ENCODE measurements around the gene PDXDC1. TPM values are rescaled to one million over a fixed set of nuclear protein-coding genes. Genes with fewer than 3 reads are reported as not detected.
A peak's percentile ranks its signal among the peaks of the same experiment; 100 is the strongest.
"Not testable (repeated sequence)": the region's sequence is repeated elsewhere in the genome, so short reads cannot be mapped to it uniquely, and the experiment has no call there.

PDXDC1 gene
- total RNA-seq, 4 donors from 2014 or later = 70.0 to 92.2 (median 87.6) TPM

GRCh38 chr16:15082788-15083187 is 108.0 kb downstream of the PDXDC1 start:
- not testable (repeated sequence) for H3K4me1 ChIP-seq, ATAC-seq, H3K9me3 ChIP-seq, H3K27ac ChIP-seq, H3K4me3 ChIP-seq, H3K27me3 ChIP-seq
- H3K36me3 ChIP-seq = peaks cover 0 to 77% of the 10 kb centered on the region in 2 donors
- 74 to 85% methylated on average over 3 of the region's 3 CpGs for WGBS, 2 donors (ENCODE audit: low coverage in 1 of 2)

- H3K27me3 ChIP-seq, H3K9me3 ChIP-seq, ATAC-seq, H3K27ac ChIP-seq, H3K4me3 ChIP-seq: not testable (repeated sequence)
- peaks cover 0 to 45% of the 10 kb centered on the region in 2 donors for H3K36me3 ChIP-seq
- WGBS, 2 donors (ENCODE audit: low coverage in 1 of 2) = 73 to 89% methylated on average over 1 of the region's 1 CpG
- H3K4me1 ChIP-seq = peaks cover 0 to 33% (median 9%) of the 10 kb centered on the region in 3 donors
Measured at GRCh38 chr16:15090663-15091269, 115.9 kb downstream of the PDXDC1 start.

GRCh38 chr16:15093571-15093954 is 118.7 kb downstream of the PDXDC1 start:
- H3K4me3 ChIP-seq = peak overlapping the region; percentile 44 to 59
- peaks cover 0 to 33% of the 10 kb centered on the region in 2 donors for H3K36me3 ChIP-seq
- H3K4me1 ChIP-seq = peaks cover 0 to 25% (median 9%) of the 10 kb centered on the region in 3 donors
- H3K27ac ChIP-seq = peak overlapping the region in 3 of 4 donors; percentile 85 to 95 (median 87)
- not testable (repeated sequence) for H3K27me3 ChIP-seq, H3K9me3 ChIP-seq, ATAC-seq
- WGBS, 2 donors (ENCODE audit: low coverage in 1 of 2) = 9 to 17% methylated on average over 1 to 5 of the region's 14 CpGs

- WGBS, 2 donors (ENCODE audit: low coverage in 1 of 2) = 6% methylated on average over 20 of the region's 56 CpGs; no CpG with 5 or more reads in 1 of the 2 donors
- not testable (repeated sequence) for H3K27me3 ChIP-seq, H3K9me3 ChIP-seq
- Histone ChIP-seq H3K36me3 (peaks cover 0 to 27% of the 10 kb centered on the region in 2 donors), H3K4me3 (peak within 1 kb of the TSS; percentile 44 to 59), H3K4me1 (peaks cover 0 to 25% (median 9%) of the 10 kb centered on the region in 3 donors), H3K27ac (peak within 1 kb of the TSS; percentile 31 to 95 (median 86))
- ATAC-seq = peak; percentile 100
- TF ChIP-seq POLR2A (IDR thresholded peaks at IDR 0.05) (peak; percentile 70 to 85), CTCF (IDR thresholded peaks at IDR 0.05) (peak in 1 of 4 experiments; percentile 26), POLR2AphosphoS5 (IDR thresholded peaks at IDR 0.05) (peak; percentile 94)
Measured at GRCh38 chr16:15093955-15094827, 119.4 kb downstream of the PDXDC1 start, which contains the start of gene RRN3. Gene RRN3 (minus strand): TSS chr16:15094272. CDS start chr16:15094233, 39 bp downstream.

- H3K4me3 ChIP-seq, H3K27ac ChIP-seq, ATAC-seq, H3K9me3 ChIP-seq, H3K36me3 ChIP-seq, H3K27me3 ChIP-seq: not testable (repeated sequence)
- WGBS, 2 donors (ENCODE audit: low coverage in 1 of 2) = 91 to 92% methylated on average over 6 to 8 of the region's 9 CpGs
- H3K4me1 ChIP-seq = peaks cover 0 to 25% (median 9%) of the 10 kb centered on the region in 3 donors
Measured at GRCh38 chr16:15096583-15096972, 121.8 kb downstream of the PDXDC1 start.

GRCh38 chr16:15099366-15099909 is 124.6 kb downstream of the PDXDC1 start:
- H3K4me3 ChIP-seq, H3K4me1 ChIP-seq, H3K27ac ChIP-seq, H3K27me3 ChIP-seq, H3K9me3 ChIP-seq, ATAC-seq, H3K36me3 ChIP-seq: not testable (repeated sequence)
- WGBS, 2 donors (ENCODE audit: low coverage in 1 of 2) = 67 to 75% methylated on average over 1 to 2 of the region's 2 CpGs

GRCh38 chr16:15100372-15100987 is 125.7 kb downstream of the PDXDC1 start:
- not testable (repeated sequence) for H3K36me3 ChIP-seq, H3K4me1 ChIP-seq, H3K27me3 ChIP-seq, H3K27ac ChIP-seq, H3K4me3 ChIP-seq, ATAC-seq, H3K9me3 ChIP-seq
- WGBS, 2 donors (ENCODE audit: low coverage in 1 of 2) = 73 to 90% methylated on average over 4 to 5 of the region's 5 CpGs

- no CpG with 5 or more reads among the region's 48 CpGs for WGBS, 2 donors (ENCODE audit: low coverage in 1 of 2)
- H3K4me3 ChIP-seq, H3K9me3 ChIP-seq, H3K27me3 ChIP-seq, ATAC-seq, H3K4me1 ChIP-seq, H3K27ac ChIP-seq: not testable (repeated sequence)
- H3K36me3 ChIP-seq = peaks cover 0 to 57% of the 10 kb centered on the region in 2 donors
Measured at GRCh38 chr16:15127641-15128425, 153.0 kb downstream of the PDXDC1 start.

GRCh38 chr16:15130256-15130932 is 155.6 kb downstream of the PDXDC1 start:
- H3K36me3 ChIP-seq = peaks cover 0 to 61% of the 10 kb centered on the region in 2 donors
- not testable (repeated sequence) for H3K27me3 ChIP-seq, ATAC-seq, H3K4me3 ChIP-seq, H3K9me3 ChIP-seq, H3K4me1 ChIP-seq, H3K27ac ChIP-seq
- no CpG with 5 or more reads among the region's 37 CpGs for WGBS, 2 donors (ENCODE audit: low coverage in 1 of 2)

- WGBS, 2 donors (ENCODE audit: low coverage in 1 of 2) = no CpG with 5 or more reads among the region's 51 CpGs
- not testable (repeated sequence) for ATAC-seq, H3K9me3 ChIP-seq, H3K27me3 ChIP-seq, H3K4me1 ChIP-seq, H3K4me3 ChIP-seq, H3K27ac ChIP-seq
- H3K36me3 ChIP-seq = peaks cover 0 to 65% of the 10 kb centered on the region in 2 donors
Measured at GRCh38 chr16:15130943-15131700, 156.3 kb downstream of the PDXDC1 start.

All from gastroesophageal sphincter (tissue), 4 donors.